ENCODE measurements around the gene DLGAP3. TPM values are rescaled to one million over a fixed set of nuclear protein-coding genes. Genes with fewer than 3 reads are reported as not detected.
A peak's percentile ranks its signal among the peaks of the same experiment; 100 is the strongest.

DLGAP3 gene
- total RNA-seq, 1 donor = 0.21 TPM

- Histone ChIP-seq H3K9me3 (ENCODE audit: low read depth, low read length) (no peaks in the 10 kb centered on the region), H3K27me3 (ENCODE audit: insufficient read depth, low read length) (peaks cover 9% of the 10 kb centered on the region), H3K4me1 (ENCODE audit: insufficient read depth, low read length) (peaks cover 29% of the 10 kb centered on the region), H3K4me3 (ENCODE audit: low read length) (no peak overlapping the region)
These were observed 59.7 kb downstream of the DLGAP3 start for GRCh38 chr1:34869760-34870159.

DNA sequence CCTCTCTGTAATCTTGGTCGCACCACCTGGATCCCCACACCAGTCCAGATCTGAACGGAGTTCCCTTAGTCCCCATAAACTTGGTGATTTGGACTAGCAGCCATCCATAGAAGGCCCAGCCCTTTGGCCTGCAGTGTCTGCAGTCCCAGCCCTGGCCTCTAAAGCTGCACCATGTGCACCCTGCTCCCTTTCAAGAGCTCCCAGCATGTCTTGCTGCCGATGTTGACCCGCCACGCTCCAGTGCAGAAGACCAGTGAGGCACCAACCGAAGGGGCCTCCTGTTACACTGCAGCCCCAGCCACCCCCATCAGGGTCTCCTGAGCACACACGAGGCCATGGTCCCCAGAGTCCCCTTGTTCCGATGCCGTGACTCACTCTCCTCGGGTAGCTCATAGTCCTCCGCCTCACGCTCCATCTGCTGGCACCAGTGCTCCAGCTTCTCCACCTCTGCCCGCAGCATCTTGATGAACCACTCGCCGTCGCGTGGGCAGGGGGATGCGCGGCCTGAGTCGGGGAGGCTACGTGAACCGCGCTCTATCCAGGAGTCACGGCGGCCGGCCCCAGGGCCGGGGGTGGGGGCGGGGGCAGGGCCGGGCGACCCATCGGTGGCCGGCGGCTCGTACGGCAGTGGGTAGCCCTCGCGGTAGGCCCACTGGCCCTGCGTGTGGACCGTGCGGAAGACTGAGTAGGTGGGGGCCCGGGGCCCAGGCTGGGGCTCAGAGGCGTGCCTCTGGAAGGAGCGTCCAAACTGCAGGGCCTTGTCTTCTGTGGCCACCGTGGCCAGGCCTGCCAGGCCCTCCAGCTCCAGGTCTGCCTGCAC lies 61.0 kb downstream of the DLGAP3 start:
- peaks cover 35% of the 10 kb centered on the region for H3K4me1 ChIP-seq (ENCODE audit: insufficient read depth, low read length)
- no peaks in the 10 kb centered on the region for H3K27me3 ChIP-seq (ENCODE audit: insufficient read depth, low read length)
- H3K4me3 ChIP-seq (ENCODE audit: low read length) = no peak overlapping the region
- H3K9me3 ChIP-seq (ENCODE audit: low read depth, low read length) = no peaks in the 10 kb centered on the region

- Histone ChIP-seq H3K9me3 (ENCODE audit: low read depth, low read length) (no peaks in the 10 kb centered on the region), H3K4me3 (ENCODE audit: low read length) (no peak overlapping the region), H3K4me1 (ENCODE audit: insufficient read depth, low read length) (peaks cover 35% of the 10 kb centered on the region), H3K27me3 (ENCODE audit: insufficient read depth, low read length) (no peaks in the 10 kb centered on the region)
These were observed 62.0 kb downstream of the DLGAP3 start for GRCh38 chr1:34867415-34867814.

- Histone ChIP-seq H3K9me3 (ENCODE audit: low read depth, low read length) (no peaks in the 10 kb centered on the region), H3K27me3 (ENCODE audit: insufficient read depth, low read length) (no peaks in the 10 kb centered on the region), H3K4me1 (ENCODE audit: insufficient read depth, low read length) (peaks cover 35% of the 10 kb centered on the region), H3K4me3 (ENCODE audit: low read length) (peak overlapping the region; percentile 66)
These were observed 62.7 kb downstream of the DLGAP3 start for GRCh38 chr1:34866762-34867109.

DNA sequence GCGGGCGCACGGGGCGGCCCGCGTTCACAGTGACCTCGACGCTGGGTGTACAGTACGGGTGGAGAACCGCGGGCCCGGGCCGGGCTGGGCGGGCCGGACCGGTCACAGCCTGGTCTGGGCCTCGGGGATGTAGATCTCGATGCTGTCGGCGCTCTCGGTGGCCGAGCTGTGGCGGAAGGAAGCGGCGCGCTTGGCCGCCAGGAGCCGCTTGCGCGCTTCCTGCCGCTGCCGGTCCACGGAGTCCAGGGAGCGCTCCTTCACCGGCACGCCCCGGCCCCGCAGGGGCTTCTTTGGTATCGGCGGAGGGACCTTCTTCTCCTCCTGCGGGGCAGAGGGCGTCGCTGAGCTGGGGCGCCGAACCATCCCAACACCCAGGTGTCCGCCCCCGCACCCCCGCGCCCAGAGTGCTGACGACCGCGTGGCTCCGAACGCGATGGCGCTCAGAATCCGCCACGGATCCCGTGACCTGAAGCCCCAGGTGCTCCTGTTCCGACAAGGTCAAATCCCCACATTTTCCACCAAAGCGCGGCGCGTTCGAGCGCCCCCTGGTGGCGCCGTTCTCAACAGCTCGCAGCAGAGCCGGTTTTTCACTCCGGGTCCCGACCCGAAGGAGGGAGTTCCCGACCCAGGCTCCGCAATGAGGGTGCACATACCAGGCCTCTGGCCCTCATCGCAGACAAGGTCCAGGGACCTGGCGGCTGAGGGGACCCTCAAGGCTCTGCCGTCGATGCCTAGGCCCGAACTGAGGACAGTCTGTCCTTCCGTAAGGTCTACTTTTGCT lies 63.3 kb downstream of the DLGAP3 start:
- Histone ChIP-seq H3K9me3 (ENCODE audit: low read depth, low read length) (no peaks in the 10 kb centered on the region), H3K4me3 (ENCODE audit: low read length) (peak overlapping the region; percentile 66), H3K4me1 (ENCODE audit: insufficient read depth, low read length) (peaks cover 35% of the 10 kb centered on the region), H3K27me3 (ENCODE audit: insufficient read depth, low read length) (no peaks in the 10 kb centered on the region)

DNA sequence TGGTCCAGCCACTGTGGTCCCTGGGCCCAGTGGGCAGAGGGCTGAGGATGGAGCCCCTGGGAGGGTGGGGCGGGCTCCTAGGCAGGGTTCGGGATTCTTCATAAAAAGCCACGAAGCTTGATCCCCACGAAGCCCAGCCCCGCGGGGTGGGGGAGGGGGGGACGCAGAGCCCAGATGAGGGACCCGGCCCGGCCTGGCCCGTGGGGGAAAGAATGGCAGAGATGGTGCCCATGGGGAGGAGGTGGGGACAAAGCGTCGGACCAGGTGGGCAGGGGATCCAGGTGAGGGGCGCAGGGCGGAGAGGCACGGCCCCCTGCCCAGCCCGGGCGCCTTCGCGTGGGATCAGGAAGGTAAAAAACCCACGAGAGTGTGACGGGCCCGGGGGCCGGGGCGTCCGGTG lies 63.9 kb downstream of the DLGAP3 start:
- Histone ChIP-seq H3K4me1 (ENCODE audit: insufficient read depth, low read length) (peaks cover 35% of the 10 kb centered on the region), H3K9me3 (ENCODE audit: low read depth, low read length) (no peaks in the 10 kb centered on the region), H3K27me3 (ENCODE audit: insufficient read depth, low read length) (no peaks in the 10 kb centered on the region), H3K4me3 (ENCODE audit: low read length) (peak overlapping the region; percentile 66)

DNA sequence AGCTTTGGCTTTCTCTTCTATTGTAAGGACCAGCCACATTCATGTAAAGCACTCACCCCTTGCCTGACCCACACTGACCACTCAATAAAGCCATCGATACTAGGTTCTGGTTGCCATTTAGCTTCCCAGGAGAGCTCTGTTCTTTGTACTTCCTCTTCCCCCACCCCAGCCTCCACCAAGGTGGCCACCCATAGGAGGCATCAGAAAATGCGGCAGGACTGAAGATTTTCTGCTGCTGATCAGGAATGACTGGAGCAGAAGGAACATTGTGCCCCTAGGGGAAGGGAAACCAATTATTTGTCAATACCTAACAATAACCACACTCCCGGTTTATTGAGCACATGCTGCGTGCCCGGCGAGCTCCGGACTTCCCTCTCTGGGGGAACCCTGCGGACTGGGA lies 64.7 kb downstream of the DLGAP3 start:
- Histone ChIP-seq H3K4me1 (ENCODE audit: insufficient read depth, low read length) (peaks cover 40% of the 10 kb centered on the region), H3K27me3 (ENCODE audit: insufficient read depth, low read length) (no peaks in the 10 kb centered on the region), H3K9me3 (ENCODE audit: low read depth, low read length) (no peaks in the 10 kb centered on the region), H3K4me3 (ENCODE audit: low read length) (no peak overlapping the region)

DNA sequence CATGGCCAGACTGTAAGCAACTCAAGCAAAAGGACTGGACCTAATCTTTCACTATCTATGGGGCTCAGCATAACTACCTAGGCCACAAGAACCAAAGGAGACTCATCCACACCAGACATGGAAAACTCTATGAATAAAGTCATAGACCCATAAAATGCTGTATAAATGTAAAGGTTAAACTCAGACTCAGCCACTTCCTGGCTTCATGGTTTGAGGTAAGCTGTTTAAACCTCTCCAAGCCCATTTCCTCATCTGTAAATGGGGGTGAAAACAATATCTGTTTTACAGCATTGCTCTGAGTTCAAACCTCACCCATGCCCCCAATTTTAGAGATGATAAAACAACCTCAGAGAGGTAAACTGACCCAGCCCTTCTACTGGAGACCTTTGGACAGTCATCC lies 65.9 kb downstream of the DLGAP3 start:
- H3K9me3 ChIP-seq (ENCODE audit: low read depth, low read length) = no peaks in the 10 kb centered on the region
- no peak overlapping the region for H3K4me3 ChIP-seq (ENCODE audit: low read length)
- no peaks in the 10 kb centered on the region for H3K27me3 ChIP-seq (ENCODE audit: insufficient read depth, low read length)
- peaks cover 50% of the 10 kb centered on the region for H3K4me1 ChIP-seq (ENCODE audit: insufficient read depth, low read length)

GRCh38 chr1:34859446-34860200 lies 69.8 kb downstream of the DLGAP3 start, which contains the start of gene SMIM12:
Gene SMIM12, minus strand, starts transcription at chr1:34859749. Its CDS starts 3,772 bp downstream, at chr1:34855977.
- Histone ChIP-seq H3K4me1 (ENCODE audit: insufficient read depth, low read length) (peaks cover 31% of the 10 kb centered on the region), H3K27me3 (ENCODE audit: insufficient read depth, low read length) (no peaks in the 10 kb centered on the region), H3K4me3 (ENCODE audit: low read length) (peak within 1 kb of the TSS; percentile 97), H3K9me3 (ENCODE audit: low read depth, low read length) (no peaks in the 10 kb centered on the region)

GRCh38 chr1:34858901-34859445 lies 70.5 kb downstream of the DLGAP3 start:
- Histone ChIP-seq H3K4me3 (ENCODE audit: low read length) (peak overlapping the region; percentile 97), H3K9me3 (ENCODE audit: low read depth, low read length) (no peaks in the 10 kb centered on the region), H3K27me3 (ENCODE audit: insufficient read depth, low read length) (no peaks in the 10 kb centered on the region), H3K4me1 (ENCODE audit: insufficient read depth, low read length) (peaks cover 28% of the 10 kb centered on the region)

GRCh38 chr1:34856697-34857096 lies 72.8 kb downstream of the DLGAP3 start:
- H3K27me3 ChIP-seq (ENCODE audit: insufficient read depth, low read length) = no peaks in the 10 kb centered on the region
- no peaks in the 10 kb centered on the region for H3K9me3 ChIP-seq (ENCODE audit: low read depth, low read length)
- H3K4me1 ChIP-seq (ENCODE audit: insufficient read depth, low read length) = peaks cover 25% of the 10 kb centered on the region
- H3K4me3 ChIP-seq (ENCODE audit: low read length) = no peak overlapping the region

GRCh38 chr1:34852677-34853217 lies 76.7 kb downstream of the DLGAP3 start:
- no peaks in the 10 kb centered on the region for H3K27me3 ChIP-seq (ENCODE audit: insufficient read depth, low read length)
- peaks cover 3% of the 10 kb centered on the region for H3K4me1 ChIP-seq (ENCODE audit: insufficient read depth, low read length)
- no peak overlapping the region for H3K4me3 ChIP-seq (ENCODE audit: low read length)
- H3K9me3 ChIP-seq (ENCODE audit: low read depth, low read length) = no peaks in the 10 kb centered on the region

DNA sequence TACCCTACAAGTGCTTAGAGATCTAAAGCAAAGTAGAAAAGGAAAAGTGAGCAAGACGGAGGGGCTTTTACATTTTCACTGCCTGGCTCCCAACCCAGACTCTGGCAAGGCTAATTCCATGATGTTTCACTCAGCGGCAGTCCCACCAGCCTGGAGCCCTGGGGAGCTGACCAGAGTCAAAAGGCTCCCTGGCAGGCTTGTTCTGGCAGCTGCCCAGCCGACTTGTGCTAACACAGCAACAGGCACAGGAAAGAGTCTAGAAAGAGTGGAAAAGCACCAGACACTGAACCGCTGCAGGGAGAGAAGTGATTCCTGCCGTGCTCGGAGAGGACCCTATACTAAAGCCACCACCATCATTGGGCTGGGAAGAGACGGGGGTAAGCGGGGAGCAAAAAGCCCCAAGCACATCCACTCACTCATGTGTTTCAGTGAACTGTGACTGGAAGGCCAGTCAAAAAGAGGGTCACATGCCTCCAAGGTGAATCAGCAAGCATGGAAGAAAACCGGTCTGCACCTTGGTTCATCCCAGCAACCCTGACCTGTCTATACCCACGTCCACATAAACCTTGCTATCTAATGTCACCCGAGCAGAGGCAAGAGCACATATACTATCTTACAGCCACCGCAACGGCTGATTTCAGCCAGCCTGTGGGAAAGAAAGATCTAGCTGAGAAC lies 77.9 kb downstream of the DLGAP3 start:
- no peak overlapping the region for H3K4me3 ChIP-seq (ENCODE audit: low read length)
- no peaks in the 10 kb centered on the region for H3K27me3 ChIP-seq (ENCODE audit: insufficient read depth, low read length)
- no peaks in the 10 kb centered on the region for H3K9me3 ChIP-seq (ENCODE audit: low read depth, low read length)
- no peaks in the 10 kb centered on the region for H3K4me1 ChIP-seq (ENCODE audit: insufficient read depth, low read length)

GRCh38 chr1:34850382-34850781 lies 79.1 kb downstream of the DLGAP3 start:
- no peaks in the 10 kb centered on the region for H3K9me3 ChIP-seq (ENCODE audit: low read depth, low read length)
- no peak overlapping the region for H3K4me3 ChIP-seq (ENCODE audit: low read length)
- H3K4me1 ChIP-seq (ENCODE audit: insufficient read depth, low read length) = no peaks in the 10 kb centered on the region
- H3K27me3 ChIP-seq (ENCODE audit: insufficient read depth, low read length) = no peaks in the 10 kb centered on the region
